ENCODE data around the gene RBM27.
A peak's percentile ranks its signal among the peaks of the same experiment; 100 is the strongest.
"Not testable (repeated sequence)": the region's sequence is repeated elsewhere in the genome, so short reads cannot be mapped to it uniquely, and the experiment has no call there.

Gene RBM27

DNA sequence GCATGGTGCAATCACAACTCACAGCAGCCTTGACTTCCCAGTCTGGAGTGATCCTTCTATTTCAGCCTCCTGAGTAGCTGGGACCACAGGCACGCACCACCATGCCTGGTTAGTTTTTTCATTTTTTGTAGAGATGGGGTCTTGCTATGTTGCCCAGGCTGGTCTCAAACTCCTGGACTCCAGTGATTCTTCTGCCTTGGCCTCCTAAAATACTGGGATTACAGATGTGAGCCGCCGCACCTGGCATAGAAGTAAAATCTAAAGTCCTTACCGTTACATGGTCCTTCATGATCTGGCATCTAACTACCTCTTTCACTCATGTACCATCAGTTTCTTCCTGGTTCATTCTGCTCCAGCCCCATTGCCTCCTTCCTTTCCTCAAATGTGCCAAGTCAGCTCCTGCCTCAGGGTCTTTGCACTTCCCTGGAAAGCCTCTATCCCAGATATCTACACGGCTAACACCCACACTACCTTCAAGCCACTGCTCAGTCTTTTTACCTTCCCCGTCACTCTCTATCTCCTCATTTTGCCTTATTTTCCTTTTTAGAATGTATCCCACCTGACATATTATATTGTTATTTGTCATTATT lies 6.9 kb upstream of the RBM27 start:
- no peak for DNase-seq (ENCODE audit: low read depth)
- TF ChIP-seq CTCF (conservative IDR thresholded peaks at IDR 0.05; ENCODE audit: low read depth, low read length) = no peak
- H3K4me3 ChIP-seq (ENCODE audit: low read length) = no peak overlapping the region

GRCh38 chr5:146199176-146199815 lies 4.1 kb upstream of the RBM27 start:
- no peak for DNase-seq (ENCODE audit: low read depth)
- TF ChIP-seq CTCF (conservative IDR thresholded peaks at IDR 0.05; ENCODE audit: low read depth, low read length) = no peak

GRCh38 chr5:146201795-146202194 lies 1.6 kb upstream of the RBM27 start:
- H3K4me3 ChIP-seq (ENCODE audit: low read length); DNase-seq (ENCODE audit: low read depth): not testable (repeated sequence)

More at GRCh38 chr5:146199176-146199815, 4.1 kb upstream of the RBM27 start:
- no peak overlapping the region for H3K4me3 ChIP-seq (ENCODE audit: low read length)

DNA sequence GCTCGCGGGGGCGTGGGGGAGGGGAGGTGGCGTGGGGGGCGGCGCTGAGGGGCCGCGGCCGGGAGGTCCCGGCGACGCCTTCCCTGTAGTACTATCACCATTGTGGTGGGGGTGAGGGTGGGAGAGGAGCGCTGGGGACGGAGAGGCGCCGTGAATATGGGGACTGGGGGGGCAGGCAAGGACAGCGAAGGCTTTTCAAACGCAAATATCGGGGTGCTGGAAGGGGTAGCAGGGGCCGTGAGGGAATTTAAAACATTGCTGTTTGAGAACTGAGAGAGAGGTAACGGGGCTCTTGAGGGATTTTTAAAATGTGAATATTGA lies 427 bp downstream of the RBM27 start:
- no peak for TF ChIP-seq CTCF (conservative IDR thresholded peaks at IDR 0.05; ENCODE audit: low read depth, low read length)
- DNase-seq (ENCODE audit: low read depth) = no peak
- peak overlapping the region; percentile 94 for H3K4me3 ChIP-seq (ENCODE audit: low read length)

GRCh38 chr5:146205499-146206202 lies 2.2 kb downstream of the RBM27 start:
- TF ChIP-seq CTCF (conservative IDR thresholded peaks at IDR 0.05; ENCODE audit: low read depth, low read length) = no peak

DNA sequence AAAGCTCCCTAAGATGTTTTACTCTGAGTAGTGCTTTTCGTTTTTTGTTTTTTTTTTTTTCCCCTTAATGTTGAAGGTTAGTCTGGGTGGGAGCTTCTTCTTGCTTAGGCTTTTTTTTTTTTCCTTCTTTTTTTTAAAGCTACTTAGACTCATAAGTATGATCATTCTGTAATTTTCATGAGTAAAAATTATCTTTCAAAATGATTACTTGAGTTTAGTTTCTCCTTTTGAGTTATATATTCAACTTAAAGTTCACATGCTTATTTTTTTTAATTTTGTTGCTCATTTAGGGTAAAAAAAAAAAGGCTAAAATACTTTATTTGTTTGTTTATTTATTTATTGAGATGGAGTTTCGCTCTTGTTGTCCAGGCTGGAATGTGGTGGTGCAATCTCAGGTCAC lies 2.9 kb downstream of the RBM27 start:
- no peak for DNase-seq (ENCODE audit: low read depth)
- H3K4me3 ChIP-seq (ENCODE audit: low read length) = no peak overlapping the region
- no peak for TF ChIP-seq CTCF (conservative IDR thresholded peaks at IDR 0.05; ENCODE audit: low read depth, low read length)

More at GRCh38 chr5:146205499-146206202, 2.2 kb downstream of the RBM27 start:
- H3K4me3 ChIP-seq (ENCODE audit: low read length) = no peak overlapping the region
- DNase-seq (ENCODE audit: low read depth) = no peak

GRCh38 chr5:146208916-146209522 lies 5.6 kb downstream of the RBM27 start:
- no peak for TF ChIP-seq CTCF (conservative IDR thresholded peaks at IDR 0.05; ENCODE audit: low read depth, low read length)
- no peak for DNase-seq (ENCODE audit: low read depth)
- H3K4me3 ChIP-seq (ENCODE audit: low read length) = no peak overlapping the region
